NT2/D1 (cell line): Measurements from ENCODE around the gene MAD2L2.

Experiments
- SUZ12 ChIP-seq: IDR thresholded peaks from 2 replicates; pipeline ENCODE4 v1.6.1; 2011; ENCODE audit not compliant: insufficient read length, insufficient read depth; ENCODE audit errors: extremely low read depth
- YY1 ChIP-seq: IDR thresholded peaks from 2 replicates; pipeline ENCODE4 v1.6.1; 2011; ENCODE audit not compliant: insufficient read length, insufficient read depth
- ZNF274 ChIP-seq: IDR thresholded peaks from 2 replicates; pipeline ENCODE4 v1.6.1; 2011; ENCODE audit warnings: mild to moderate bottlenecking, low read depth, low read length

DNA sequence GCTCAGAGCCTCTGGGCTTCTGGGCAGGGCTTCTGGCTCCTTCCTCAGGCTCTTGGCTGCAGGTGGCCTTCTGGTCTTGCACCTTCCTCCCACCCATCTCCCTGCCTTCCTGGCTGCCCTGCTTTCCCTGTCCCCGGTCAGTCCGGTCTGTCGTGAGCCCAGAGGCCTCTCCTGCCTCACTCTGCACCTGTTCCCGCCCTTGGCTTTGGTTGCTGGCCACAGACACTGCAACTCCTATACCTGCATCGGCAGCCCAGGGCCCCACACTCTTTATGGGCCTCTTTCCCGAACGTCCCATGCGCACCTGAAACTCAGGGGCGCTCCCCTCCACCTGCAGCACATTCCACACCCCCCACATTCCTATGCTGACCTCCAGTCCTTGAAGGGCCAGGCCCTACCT, 34.6 kb downstream of the MAD2L2 start:
- no peak for TF ChIP-seq ZNF274
- no peak for TF ChIP-seq YY1
- no peak for TF ChIP-seq SUZ12
